GM11168 (cell line): ENCODE measurements around the gene EXOSC6.
"Not testable (repeated sequence)": the region's sequence is repeated elsewhere in the genome, so short reads cannot be mapped to it uniquely, and the experiment has no call there.

Experiments
- in situ Hi-C: fragments of 300-500 bp; cut with MboI; formaldehyde crosslinking; loops from one replicate; pipeline ENCODE4 v1.12.0; 2022; ENCODE audit warnings: low sequenced_read_pairs; ENCODE audit not compliant: unreplicated experiment

Gene EXOSC6

GRCh38 chr16:70255574-70255973 is 3.8 kb upstream of the EXOSC6 start:
- in situ Hi-C loops = no loop called here

GRCh38 chr16:70254965-70255286 is 3.2 kb upstream of the EXOSC6 start:
- in situ Hi-C loops = no loop called here

GRCh38 chr16:70254180-70254964 is 2.6 kb upstream of the EXOSC6 start:
- in situ Hi-C loops = no loop called here

DNA sequence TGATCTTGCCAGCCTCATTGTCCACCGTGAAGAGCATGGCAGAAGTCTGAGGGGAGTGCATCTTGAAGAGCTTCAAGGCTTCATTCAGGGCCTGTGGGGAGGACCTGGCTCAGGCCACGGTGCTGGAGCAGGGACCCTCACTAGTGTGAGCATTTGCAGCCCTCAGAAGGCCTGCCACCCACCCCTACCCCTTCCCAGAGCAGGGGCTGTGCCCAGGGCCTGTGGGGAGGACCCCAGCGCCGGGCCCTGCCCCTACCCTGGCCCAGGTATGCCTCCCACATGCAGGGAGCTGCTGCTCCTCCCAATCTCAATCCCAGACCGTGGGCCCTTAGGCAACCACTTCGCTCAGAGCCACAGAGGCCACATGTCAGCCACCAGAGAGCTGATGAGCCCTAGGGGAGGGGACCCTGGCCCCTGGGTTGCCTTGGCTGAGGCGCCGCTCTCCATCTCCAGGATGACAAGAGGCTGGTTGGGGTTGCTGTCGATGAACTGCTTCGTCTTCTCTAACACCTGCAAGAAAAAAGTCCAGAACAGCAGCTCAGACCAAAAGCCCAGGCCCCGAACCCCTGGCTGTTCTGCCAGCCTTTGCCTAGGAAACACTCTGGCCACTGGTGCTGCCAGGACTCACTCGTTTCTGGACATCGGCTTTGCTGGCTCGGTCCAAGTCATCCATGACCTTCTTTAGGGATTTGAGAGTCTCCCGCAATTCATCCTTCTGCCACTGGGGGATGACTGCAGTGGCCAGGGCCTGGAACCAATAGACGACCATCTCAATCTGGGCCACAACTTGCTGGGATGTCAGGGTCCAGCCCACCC is 1.8 kb upstream of the EXOSC6 start:
- in situ Hi-C loops = no loop called here

DNA sequence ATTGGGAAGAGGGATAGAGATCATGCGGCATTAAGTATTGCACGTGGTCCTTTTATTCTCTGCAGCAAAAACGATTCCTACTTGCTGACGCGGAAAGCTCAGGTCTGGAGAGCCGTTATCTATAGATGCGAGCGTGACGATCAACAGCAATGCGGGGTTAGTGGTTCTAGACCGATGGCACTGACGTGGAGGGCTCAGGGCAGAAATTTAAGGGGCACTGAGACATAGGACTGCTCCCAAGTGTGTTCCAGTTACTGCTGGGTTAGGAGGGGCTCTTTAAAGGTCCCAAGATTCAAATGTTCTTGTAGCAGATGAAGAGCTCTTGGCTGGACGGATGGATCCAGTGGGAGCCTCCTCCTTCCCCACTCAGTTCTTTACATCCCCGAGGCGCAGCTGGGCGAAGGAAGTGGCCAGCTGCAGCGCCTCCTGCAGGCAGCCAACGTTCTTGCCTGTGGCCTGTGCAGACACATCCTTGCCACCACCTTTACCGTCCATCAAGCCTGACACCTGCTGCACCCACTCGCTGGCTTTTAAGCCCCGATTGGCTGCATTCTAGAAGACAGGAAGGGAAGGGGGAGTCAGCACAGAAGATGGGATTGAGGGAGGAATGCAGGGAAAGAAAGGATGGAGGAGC is 732 bp upstream of the EXOSC6 start:
- in situ Hi-C loops = no loop called here

GRCh38 chr16:70250748-70251628 is 752 bp downstream of the EXOSC6 start:
- in situ Hi-C loops = no loop called here

DNA sequence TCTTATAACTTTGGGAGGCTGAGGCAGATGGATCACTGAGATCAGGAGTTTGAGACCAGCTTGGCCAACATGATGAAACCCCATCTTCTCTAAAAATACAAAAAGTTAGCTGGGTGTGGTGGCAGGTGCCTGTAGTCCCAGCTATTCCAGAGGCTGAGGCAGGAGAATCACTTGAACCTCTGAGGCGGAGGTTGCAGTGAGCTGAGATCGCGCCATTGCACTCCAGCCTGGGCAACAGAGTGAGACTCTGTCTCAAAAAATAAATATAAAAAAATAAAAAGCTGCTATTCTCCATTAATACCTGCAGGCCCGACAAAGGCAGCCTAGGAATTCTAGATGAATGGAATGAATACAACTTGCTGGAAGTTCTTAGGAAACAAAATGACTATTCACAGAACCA is 2.0 kb downstream of the EXOSC6 start:
- in situ Hi-C loops = not testable (repeated sequence)

DNA sequence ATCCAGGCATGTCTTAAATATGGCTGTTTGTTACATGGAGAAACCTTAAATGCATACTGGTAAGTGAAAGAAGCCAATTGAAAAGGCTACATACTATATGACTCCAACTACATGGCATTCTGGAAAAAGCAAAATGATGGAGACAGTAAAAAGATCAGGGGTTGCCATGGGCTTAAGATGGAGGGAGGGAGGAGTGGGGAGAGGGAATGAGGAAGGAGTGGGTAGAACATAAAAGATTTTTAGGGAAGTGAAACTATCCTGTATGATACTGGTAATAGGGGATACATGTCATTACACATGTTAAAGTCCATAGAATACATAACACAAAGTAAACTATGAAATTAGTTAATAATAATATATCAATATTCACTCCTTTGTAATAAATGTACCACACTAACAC is 13.0 kb downstream of the EXOSC6 start:
- in situ Hi-C loops = not testable (repeated sequence)

DNA sequence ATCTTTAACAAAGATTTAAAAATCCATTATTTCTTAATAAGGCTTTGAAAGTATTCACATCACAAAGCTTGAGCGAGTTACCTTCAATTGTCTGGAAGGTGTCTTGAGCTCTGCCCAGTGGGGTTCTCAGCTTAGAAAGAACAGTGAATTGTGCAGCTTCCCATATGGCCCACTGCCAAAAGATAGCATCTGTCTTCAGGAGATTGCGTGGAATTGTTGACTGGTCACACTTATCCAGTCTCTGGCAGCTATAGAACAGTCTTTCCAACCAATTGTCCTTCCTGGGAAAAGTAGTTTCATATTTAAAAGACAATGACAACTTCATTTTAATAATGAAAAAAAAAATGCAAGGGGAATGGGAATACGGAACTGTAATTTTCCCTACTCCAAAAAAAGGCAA is 19.9 kb downstream of the EXOSC6 start:
- in situ Hi-C loops = not testable (repeated sequence)

- in situ Hi-C loops = not testable (repeated sequence)
Observed at GRCh38 chr16:70226024-70226423, 25.7 kb downstream of the EXOSC6 start.

GRCh38 chr16:70225430-70225829 is 26.3 kb downstream of the EXOSC6 start:
- in situ Hi-C loops = not testable (repeated sequence)

- in situ Hi-C loops = not testable (repeated sequence)
Observed at GRCh38 chr16:70224645-70225044, 27.1 kb downstream of the EXOSC6 start.

- in situ Hi-C loops = not testable (repeated sequence)
Observed at GRCh38 chr16:70223971-70224513, 27.7 kb downstream of the EXOSC6 start.

GRCh38 chr16:70223216-70223615 is 28.5 kb downstream of the EXOSC6 start:
- in situ Hi-C loops = not testable (repeated sequence)

DNA sequence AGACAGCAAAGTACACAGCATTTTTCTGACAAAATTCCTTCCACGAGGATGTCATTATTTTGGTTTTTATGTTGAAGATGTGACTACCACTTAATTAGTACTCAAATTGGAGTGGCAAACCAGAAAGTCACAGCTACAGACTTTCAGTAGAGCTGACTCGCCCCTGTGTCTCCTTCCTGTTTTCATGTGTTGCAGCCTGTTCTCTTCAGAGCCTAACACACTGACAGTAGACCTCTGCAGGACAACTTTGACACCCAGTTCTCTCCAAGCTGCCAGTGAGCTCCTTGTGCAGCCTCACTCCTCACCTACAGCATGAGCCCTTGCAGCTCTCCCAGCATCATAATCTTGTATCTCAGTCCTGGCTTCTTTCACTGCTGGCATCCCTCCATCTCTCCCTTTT is 29.2 kb downstream of the EXOSC6 start:
- in situ Hi-C loops = not testable (repeated sequence)

DNA sequence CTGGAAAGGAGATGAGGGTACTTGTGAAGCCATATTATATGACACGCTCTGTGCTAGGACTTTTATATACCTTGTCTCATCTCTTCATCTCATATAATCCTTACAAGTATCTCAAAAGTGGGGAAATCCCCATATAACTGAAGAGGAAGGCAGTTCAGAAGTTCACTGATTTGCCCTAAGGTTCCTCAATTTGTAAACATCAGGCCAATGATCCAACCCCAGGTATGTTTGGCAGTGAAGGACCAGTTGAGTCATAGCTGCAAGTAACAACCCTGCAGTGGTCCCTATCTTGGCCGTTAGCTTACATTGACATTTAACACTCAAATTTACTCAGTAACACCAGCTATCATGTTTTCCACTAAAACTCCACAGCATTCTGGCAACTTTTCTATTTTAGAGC is 33.2 kb downstream of the EXOSC6 start:
- in situ Hi-C loops = not testable (repeated sequence)

GRCh38 chr16:70206382-70206781 is 45.4 kb downstream of the EXOSC6 start:
- in situ Hi-C loops = not testable (repeated sequence)

- in situ Hi-C loops = not testable (repeated sequence)
Observed at GRCh38 chr16:70204668-70205405, 46.9 kb downstream of the EXOSC6 start.

GRCh38 chr16:70204010-70204409 is 47.7 kb downstream of the EXOSC6 start:
- in situ Hi-C loops = not testable (repeated sequence)
